A549 (cell line): ENCODE data around the gene ABHD1. TPM values are rescaled to one million over a fixed set of nuclear protein-coding genes. Genes with fewer than 3 reads are reported as not detected.

ENCODE experiments used
- ATAC-seq, 2 experiments: fragments of 200-7000 bp in 1 of 2; fragments of >200 bp in 1 of 2; cut with Nextera tagmentation in 1 of 2; cut with Tn5 transposase in 1 of 2; 3 replicates each; pipeline versions ENCODE4 v1.8.0 to v1.9.1; 2018 to 2020; ENCODE audit warnings: mild to moderate bottlenecking in 1 of 2, moderate library complexity in 1 of 2
- CTCF ChIA-PET: fragments of 300-600 bp; sonication (Branson Sonifier 250); formaldehyde crosslinking; extraction: SDS; loops from one replicate; lab custom pipeline; 2021; ENCODE audit warnings: antibody characterized with exemption, inconsistent platforms; lab: Yijun Ruan, JAX
- POLR2A ChIA-PET: fragments of 350-600 bp; formaldehyde crosslinking; extraction: SDS; loops from one replicate; lab custom pipeline; 2021; ENCODE audit warnings: antibody characterized with exemption, inconsistent platforms; lab: Yijun Ruan, JAX
- DNase-seq, 2 experiments: peaks; one replicate each; pipeline versions ENCODE4 v3.0.0 to v3.0.0-alpha.2; 2011 to 2016; ENCODE audit warnings: low read depth in 1 of 2, low spot score in 1 of 2
- FAIRE-seq: peaks from 2 replicates; lab custom pipeline; 2011; peaks lifted over from hg19 to GRCh38; lab: Jason Lieb, UNC
- H3K27ac ChIP-seq, 2 experiments: fragments of >200 bp; sonication (Bioruptor Twin); formaldehyde crosslinking; 3 replicates each; pipeline ENCODE4 v1.5.1; 2016 to 2017
- H3K4me1 ChIP-seq: fragments of >200 bp; sonication (Bioruptor Twin); formaldehyde crosslinking; 3 replicates; pipeline ENCODE4 v1.6.1; 2016
- H3K4me2 ChIP-seq: fragments of >200 bp; sonication (Bioruptor Twin); formaldehyde crosslinking; 3 replicates; pipeline ENCODE4 v1.6.1; 2016
- H3K4me3 ChIP-seq: fragments of >200 bp; sonication (Bioruptor Twin); formaldehyde crosslinking; 3 replicates; pipeline ENCODE4 v1.5.1; 2016
- H3K9me3 ChIP-seq: fragments of >200 bp; sonication (Bioruptor Twin); formaldehyde crosslinking; 3 replicates; pipeline ENCODE4 v1.6.1; 2016
- BHLHE40 ChIP-seq: IDR thresholded peaks from 2 replicates; pipeline ENCODE4 v1.6.1; 2012; ENCODE audit warnings: low read depth, low read length, inconsistent platforms
- CBX8 ChIP-seq: fragments of 200-600 bp; sonication (generic); IDR thresholded peaks from 2 replicates; pipeline ENCODE4 v1.6.1; 2016
- CHD2 ChIP-seq: fragments of 150-350 bp; IDR thresholded peaks from 2 replicates; pipeline ENCODE4 v1.6.1; 2014; ENCODE audit warnings: low read length; ENCODE audit not compliant: partially characterized antibody
- CHD4 ChIP-seq: fragments of 200-600 bp; sonication (generic); IDR thresholded peaks from 2 replicates; pipeline ENCODE4 v1.6.1; 2016; ENCODE audit warnings: antibody characterized with exemption, mild to moderate bottlenecking, borderline replicate concordance
- EHF ChIP-seq: fragments of 250-450 bp; sonication (Bioruptor Pico); IDR thresholded peaks from 2 replicates; pipeline ENCODE4 v1.5.0; 2020; ENCODE audit warnings: mild to moderate bottlenecking
- EHMT2 ChIP-seq: fragments of 200-600 bp; sonication (generic); IDR thresholded peaks from 2 replicates; pipeline ENCODE4 v1.6.1; 2016; ENCODE audit warnings: antibody characterized with exemption, low read depth, mild to moderate bottlenecking, moderate library complexity
- EP300 ChIP-seq, 2 experiments: fragments of >200 bp; sonication (Bioruptor Twin); formaldehyde crosslinking; IDR thresholded peaks; 2 replicates in 1 of 2; 3 replicates in 1 of 2; pipeline ENCODE4 v1.6.1; 2016 to 2017
- FOSB ChIP-seq: fragments of 250-450 bp; sonication (Bioruptor Pico); IDR thresholded peaks from 2 replicates; pipeline ENCODE4 v1.5.0; 2020; ENCODE audit warnings: mild to moderate bottlenecking, moderate library complexity
- GATA3 ChIP-seq: IDR thresholded peaks from 2 replicates; pipeline ENCODE4 v1.6.1; 2012; ENCODE audit warnings: borderline replicate concordance
- HOXA7 ChIP-seq: fragments of 250-450 bp; sonication (Bioruptor Pico); IDR thresholded peaks from 2 replicates; pipeline ENCODE4 v1.5.0; 2020; ENCODE audit warnings: mild to moderate bottlenecking, moderate library complexity
- HOXB13 ChIP-seq: fragments of 250-450 bp; sonication (Bioruptor Pico); IDR thresholded peaks from 2 replicates; pipeline ENCODE4 v1.5.0; 2020; ENCODE audit warnings: low read depth, mild to moderate bottlenecking, moderate library complexity
- HOXB5 ChIP-seq: fragments of 250-450 bp; sonication (Bioruptor Pico); IDR thresholded peaks from 2 replicates; pipeline ENCODE4 v1.5.0; 2020; ENCODE audit warnings: mild to moderate bottlenecking, moderate library complexity
- KDM1A ChIP-seq: fragments of 200-600 bp; sonication (generic); IDR thresholded peaks from 2 replicates; pipeline ENCODE4 v1.6.1; 2016; ENCODE audit warnings: low read depth, mild to moderate bottlenecking
- MAFK ChIP-seq: fragments of 450-650 bp; IDR thresholded peaks from 2 replicates; pipeline ENCODE4 v1.6.1; 2014; ENCODE audit not compliant: partially characterized antibody
- NR3C1 ChIP-seq: fragments of >200 bp; sonication (Bioruptor Twin); formaldehyde crosslinking; IDR thresholded peaks from 3 replicates; pipeline ENCODE4 v1.6.1; 2017
- RARB ChIP-seq: fragments of 250-450 bp; sonication (Bioruptor Pico); IDR thresholded peaks from 2 replicates; pipeline ENCODE4 v1.8.0; 2021; ENCODE audit warnings: mild to moderate bottlenecking, moderate library complexity
- RCOR1 ChIP-seq: fragments of 150-350 bp; IDR thresholded peaks from 2 replicates; pipeline ENCODE4 v1.6.1; 2014; ENCODE audit warnings: antibody characterized with exemption, low read length, low read depth
- SMC3 ChIP-seq: fragments of >200 bp; sonication (Bioruptor Twin); formaldehyde crosslinking; IDR thresholded peaks from 3 replicates; pipeline ENCODE4 v1.6.1; 2018; ENCODE audit warnings: inconsistent platforms
- SREBF2 ChIP-seq: fragments of 450-650 bp; IDR thresholded peaks from 2 replicates; pipeline ENCODE4 v1.6.1; 2014; ENCODE audit warnings: mild to moderate bottlenecking, moderate library complexity
- ZFP36 ChIP-seq: fragments of 450-650 bp; IDR thresholded peaks from 2 replicates; pipeline ENCODE4 v1.6.1; 2014; ENCODE audit warnings: borderline replicate concordance; ENCODE audit not compliant: partially characterized antibody
- ZNF302 ChIP-seq: fragments of 250-450 bp; sonication (Bioruptor Pico); IDR thresholded peaks from 2 replicates; pipeline ENCODE4 v1.9.0; 2021; ENCODE audit warnings: inconsistent platforms, mild to moderate bottlenecking, moderate library complexity
- ZSCAN20 ChIP-seq: fragments of 250-450 bp; sonication (Bioruptor Pico); IDR thresholded peaks from 2 replicates; pipeline ENCODE4 v1.8.0; 2022; ENCODE audit warnings: mild to moderate bottlenecking, moderate library complexity
- WGBS: methylation state at CpG from one replicate; pipeline ENCODE4 v1.1.6; 2017; ENCODE audit errors: missing lambda C conversion rate; 5-methylcytosine and 5-hydroxymethylcytosine counted together
- polyA plus RNA-seq, 4 experiments: library from polyadenylated mRNA; depleted of rRNA in 3 of 4; stranded (reverse); fragments of >200 nt; fragmentation: RNase III in 1 of 4; extraction: RNeasy Plus Mini Kit Qiagen cat#74134 plus additional on column Dnase treatment in 1 of 4; gene quantifications; 2 replicates in 3 of 4; 3 replicates in 1 of 4; pipeline ENCODE4 v1.2.3, GENCODE V29; 2011 to 2017
- TF ChIP-seq, protein P1 (sequence below): IDR thresholded peaks from 2 replicates; pipeline ENCODE4 v1.6.1; 2012; ENCODE audit warnings: low read depth, borderline replicate concordance
- TF ChIP-seq, protein P2 (sequence below): fragments of 450-650 bp; IDR thresholded peaks from 2 replicates; pipeline ENCODE4 v1.6.1; 2014; ENCODE audit warnings: antibody characterized with exemption
- TF ChIP-seq, protein P3 (sequence below): fragments of >200 bp; sonication (Bioruptor Twin); formaldehyde crosslinking; IDR thresholded peaks from 3 replicates; pipeline ENCODE4 v1.6.1; 2016
- TF ChIP-seq, protein P4 (sequence below): fragments of >200 bp; sonication (Bioruptor Twin); formaldehyde crosslinking; IDR thresholded peaks from 3 replicates; pipeline ENCODE4 v1.5.1; 2016

ABHD1 gene
- polyA plus RNA-seq, 2 of the 4 experiments (the other 2 are of a cell fraction): 0.96 to 1.9 TPM

DNA sequence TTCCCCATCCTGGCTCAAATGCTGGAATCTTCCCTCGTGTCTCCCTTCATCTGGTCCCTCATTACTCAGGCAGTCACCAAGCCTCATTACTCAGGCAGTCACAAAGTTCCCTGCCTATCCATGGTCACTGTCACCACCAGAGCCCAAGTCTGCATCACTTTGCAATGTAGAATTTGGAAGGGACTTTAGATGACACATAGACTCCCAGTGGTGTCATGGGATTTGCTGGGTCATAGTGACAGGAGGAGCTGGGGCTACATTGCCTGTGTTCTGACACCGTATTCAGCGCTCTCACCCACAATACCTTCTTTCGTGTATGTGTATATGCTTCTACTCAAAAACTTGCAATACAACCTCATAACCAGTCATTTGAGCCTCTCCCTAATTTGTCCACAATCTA lies 47.3 kb upstream of the ABHD1 start:
- peaks cover 7% of the 10 kb centered on the region for H3K4me1 ChIP-seq
- no peak overlapping the region for H3K4me2 ChIP-seq
- CTCF ChIA-PET: interaction anchor here (1.2 to 1.5 kb wide), 4 partner anchors 9 to 22 kb away, joined by 3 to 9 read pairs (median 6); partner anchors contain the start of gene KHK
- peak in 1 of 2 experiments; percentile 30 for DNase-seq
- H3K27ac ChIP-seq: no peak overlapping the region
- no peaks in the 10 kb centered on the region for H3K9me3 ChIP-seq
- no peak for ATAC-seq
- POLR2A ChIA-PET: no interaction called here
- FAIRE-seq: no peak
- WGBS: 80% methylated on average over 4 of the region's 4 CpGs
- H3K4me3 ChIP-seq: no peak overlapping the region
- TF ChIP-seq BHLHE40: no peak
- TF ChIP-seq, protein P1, sequence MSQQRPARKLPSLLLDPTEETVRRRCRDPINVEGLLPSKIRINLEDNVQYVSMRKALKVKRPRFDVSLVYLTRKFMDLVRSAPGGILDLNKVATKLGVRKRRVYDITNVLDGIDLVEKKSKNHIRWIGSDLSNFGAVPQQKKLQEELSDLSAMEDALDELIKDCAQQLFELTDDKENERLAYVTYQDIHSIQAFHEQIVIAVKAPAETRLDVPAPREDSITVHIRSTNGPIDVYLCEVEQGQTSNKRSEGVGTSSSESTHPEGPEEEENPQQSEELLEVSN: no peak
- no peak for TF ChIP-seq EHF (CRISPR knock-in tag)
- TF ChIP-seq, protein P2, sequence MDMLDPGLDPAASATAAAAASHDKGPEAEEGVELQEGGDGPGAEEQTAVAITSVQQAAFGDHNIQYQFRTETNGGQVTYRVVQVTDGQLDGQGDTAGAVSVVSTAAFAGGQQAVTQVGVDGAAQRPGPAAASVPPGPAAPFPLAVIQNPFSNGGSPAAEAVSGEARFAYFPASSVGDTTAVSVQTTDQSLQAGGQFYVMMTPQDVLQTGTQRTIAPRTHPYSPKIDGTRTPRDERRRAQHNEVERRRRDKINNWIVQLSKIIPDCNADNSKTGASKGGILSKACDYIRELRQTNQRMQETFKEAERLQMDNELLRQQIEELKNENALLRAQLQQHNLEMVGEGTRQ: no peak
- TF ChIP-seq CBX8: no peak
- TF ChIP-seq HOXB5 (CRISPR knock-in tag): no peak
- no peak for TF ChIP-seq NR3C1
- no peak for TF ChIP-seq FOSB

DNA sequence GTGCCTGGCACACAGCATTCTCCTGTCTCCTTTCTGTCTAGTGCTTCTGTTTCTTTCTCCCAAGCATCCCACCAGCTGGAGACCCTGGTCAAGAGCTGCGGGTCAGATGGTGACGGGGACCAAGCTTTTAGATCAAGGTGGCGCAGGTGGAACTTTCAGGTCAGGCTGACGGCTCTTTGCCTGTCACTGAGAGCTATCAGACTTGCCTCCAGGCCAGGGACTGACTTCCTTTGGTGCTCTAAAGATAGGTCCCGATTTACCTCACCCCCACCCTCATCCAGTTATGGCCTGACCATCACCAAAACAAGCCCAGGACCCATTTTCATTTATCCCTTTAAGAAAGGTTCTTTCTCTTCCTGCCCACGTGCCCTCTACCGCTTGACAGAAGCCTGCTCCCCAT lies 46.4 kb upstream of the ABHD1 start:
- Histone ChIP-seq H3K4me3 (no peak overlapping the region), H3K4me2 (no peak overlapping the region), H3K9me3 (no peaks in the 10 kb centered on the region), H3K27ac (no peak overlapping the region), H3K4me1 (peaks cover 11% of the 10 kb centered on the region)
- FAIRE-seq (no peak), ATAC-seq (no peak), DNase-seq (no peak)
- ChIA-PET POLR2A (no interaction called here), CTCF (interaction anchor here (0.6 to 1.5 kb wide), 7 partner anchors 8 to 226 kb away, joined by 3 to 9 read pairs (median 3); partner anchors contain the start of gene KHK)
- TF ChIP-seq RARB (CRISPR knock-in tag): no peak
- no peak for TF ChIP-seq ZNF302 (CRISPR knock-in tag)
- TF ChIP-seq, protein P3, sequence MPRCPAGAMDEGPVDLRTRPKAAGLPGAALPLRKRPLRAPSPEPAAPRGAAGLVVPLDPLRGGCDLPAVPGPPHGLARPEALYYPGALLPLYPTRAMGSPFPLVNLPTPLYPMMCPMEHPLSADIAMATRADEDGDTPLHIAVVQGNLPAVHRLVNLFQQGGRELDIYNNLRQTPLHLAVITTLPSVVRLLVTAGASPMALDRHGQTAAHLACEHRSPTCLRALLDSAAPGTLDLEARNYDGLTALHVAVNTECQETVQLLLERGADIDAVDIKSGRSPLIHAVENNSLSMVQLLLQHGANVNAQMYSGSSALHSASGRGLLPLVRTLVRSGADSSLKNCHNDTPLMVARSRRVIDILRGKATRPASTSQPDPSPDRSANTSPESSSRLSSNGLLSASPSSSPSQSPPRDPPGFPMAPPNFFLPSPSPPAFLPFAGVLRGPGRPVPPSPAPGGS: no peak
- TF ChIP-seq ZSCAN20 (CRISPR knock-in tag): no peak
- TF ChIP-seq HOXA7 (CRISPR knock-in tag): no peak
- TF ChIP-seq SREBF2: no peak
- TF ChIP-seq KDM1A: no peak
- no peak for TF ChIP-seq SMC3
- 78% methylated on average over 7 of the region's 7 CpGs for WGBS

DNA sequence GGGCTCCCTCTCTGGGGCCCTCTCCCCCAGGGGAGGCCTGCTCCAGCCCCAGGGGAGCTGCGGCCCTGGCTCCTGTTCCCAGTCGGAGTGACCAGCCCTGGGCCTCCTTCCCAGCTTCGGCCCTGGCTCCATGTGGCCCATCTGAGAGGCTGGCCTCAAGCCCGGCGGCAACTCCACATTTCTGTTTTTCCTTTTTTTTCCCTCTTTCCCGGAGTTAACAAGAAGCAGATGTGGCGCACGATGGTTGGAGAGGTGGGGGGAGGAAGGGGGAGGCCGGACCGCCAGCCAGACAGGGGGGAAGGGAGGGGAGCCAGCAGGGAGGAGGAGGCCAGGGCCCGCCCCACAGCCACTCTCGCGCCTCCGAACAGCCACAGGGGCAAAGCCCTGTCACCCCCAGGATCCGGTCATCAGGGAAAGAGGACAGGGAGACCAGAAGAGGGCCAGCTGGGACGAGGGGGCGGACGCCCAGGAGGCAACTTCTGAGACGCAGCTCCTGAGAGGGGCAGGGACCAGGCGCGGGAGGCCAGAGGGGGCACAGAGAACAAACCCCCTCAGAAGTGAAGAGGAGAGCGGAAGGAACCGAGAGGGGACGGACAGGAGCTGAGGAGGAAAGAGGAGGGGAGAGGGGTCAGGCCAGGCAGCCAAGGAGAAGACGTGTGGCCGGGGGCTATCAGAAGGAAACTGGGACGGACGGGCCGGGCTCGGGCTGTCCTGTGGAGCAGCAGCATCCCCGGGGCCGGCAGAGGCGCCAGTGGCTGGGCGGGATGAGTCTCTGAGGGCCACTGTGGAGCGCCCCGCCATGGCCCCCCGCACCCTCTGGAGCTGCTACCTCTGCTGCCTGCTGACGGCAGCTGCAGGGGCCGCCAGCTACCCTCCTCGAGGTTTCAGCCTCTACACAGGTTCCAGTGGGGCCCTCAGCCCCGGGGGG lies 45.1 kb upstream of the ABHD1 start, which contains the start of gene EMILIN1:
Gene EMILIN1, plus strand, starts transcription at position 349 of the 928 bp plus-strand sequence. Its CDS starts 451 bp downstream, at position 800.
- H3K9me3 ChIP-seq: no peaks in the 10 kb centered on the region
- DNase-seq: no peak
- WGBS: 84% methylated on average over 38 of the region's 41 CpGs
- H3K27ac ChIP-seq: no peak within 1 kb of the TSS
- POLR2A ChIA-PET: no interaction called here
- ATAC-seq: no peak
- H3K4me1 ChIP-seq: peaks cover 7% of the 10 kb centered on the region
- TF ChIP-seq GATA3: no peak
- TF ChIP-seq BHLHE40: no peak
- no peak for TF ChIP-seq CHD2
- TF ChIP-seq CHD4: no peak
- TF ChIP-seq SREBF2: no peak
- TF ChIP-seq FOSB: no peak
- no peak for TF ChIP-seq HOXA7 (CRISPR knock-in tag)
- no peak for TF ChIP-seq RCOR1
- no peak for TF ChIP-seq EHMT2
- TF ChIP-seq ZSCAN20 (CRISPR knock-in tag): no peak
- TF ChIP-seq EP300 (IDR thresholded peaks at IDR 0.05): no peak
- TF ChIP-seq, protein P4, sequence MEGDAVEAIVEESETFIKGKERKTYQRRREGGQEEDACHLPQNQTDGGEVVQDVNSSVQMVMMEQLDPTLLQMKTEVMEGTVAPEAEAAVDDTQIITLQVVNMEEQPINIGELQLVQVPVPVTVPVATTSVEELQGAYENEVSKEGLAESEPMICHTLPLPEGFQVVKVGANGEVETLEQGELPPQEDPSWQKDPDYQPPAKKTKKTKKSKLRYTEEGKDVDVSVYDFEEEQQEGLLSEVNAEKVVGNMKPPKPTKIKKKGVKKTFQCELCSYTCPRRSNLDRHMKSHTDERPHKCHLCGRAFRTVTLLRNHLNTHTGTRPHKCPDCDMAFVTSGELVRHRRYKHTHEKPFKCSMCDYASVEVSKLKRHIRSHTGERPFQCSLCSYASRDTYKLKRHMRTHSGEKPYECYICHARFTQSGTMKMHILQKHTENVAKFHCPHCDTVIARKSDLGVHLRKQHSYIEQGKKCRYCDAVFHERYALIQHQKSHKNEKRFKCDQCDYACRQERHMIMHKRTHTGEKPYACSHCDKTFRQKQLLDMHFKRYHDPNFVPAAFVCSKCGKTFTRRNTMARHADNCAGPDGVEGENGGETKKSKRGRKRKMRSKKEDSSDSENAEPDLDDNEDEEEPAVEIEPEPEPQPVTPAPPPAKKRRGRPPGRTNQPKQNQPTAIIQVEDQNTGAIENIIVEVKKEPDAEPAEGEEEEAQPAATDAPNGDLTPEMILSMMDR: no peak
- TF ChIP-seq ZFP36: no peak
- TF ChIP-seq MAFK: no peak
- no peak for TF ChIP-seq NR3C1
- no peak for TF ChIP-seq HOXB13 (CRISPR knock-in tag)
- TF ChIP-seq, all 56 proteins: peak for 0
- no peak within 1 kb of the TSS for H3K4me3 ChIP-seq
- FAIRE-seq: no peak
- CTCF ChIA-PET: interaction anchor here (0.5 to 15.3 kb wide), 9 partner anchors 9 to 233 kb away, joined by 3 to 253 read pairs (median 4); partner anchors contain the start of gene OST4
- no peak within 1 kb of the TSS for H3K4me2 ChIP-seq
